HG03342 (cell line): Measurements from ENCODE around the gene DPYD.

ENCODE experiments used
- ATAC-seq: cut with Tn5 transposase; IDR thresholded peaks from one replicate; pipeline ENCODE4 v1.9.1; 2021; ENCODE audit warnings: mild to moderate bottlenecking, moderate library complexity; ENCODE audit not compliant: unreplicated experiment

DPYD gene

DNA sequence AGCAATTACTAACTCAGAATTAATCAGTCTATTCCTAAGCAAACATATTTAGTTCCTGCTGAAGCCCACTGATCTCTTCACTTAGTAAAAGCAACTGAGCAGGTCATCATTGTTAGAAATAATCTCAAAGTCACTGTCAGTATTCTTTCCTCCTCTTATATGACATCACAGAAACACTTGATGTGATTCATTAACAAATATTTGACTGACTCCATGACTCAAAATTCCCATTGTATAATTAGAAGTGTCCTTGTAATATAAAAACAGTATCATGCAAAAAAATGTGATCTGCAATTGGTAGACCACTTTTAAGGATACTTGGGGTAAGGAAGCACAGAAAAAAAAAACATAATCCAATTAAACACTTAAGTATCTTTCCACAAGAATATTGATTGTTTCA, 194.4 kb downstream of the DPYD start:
- ATAC-seq = no peak

DNA sequence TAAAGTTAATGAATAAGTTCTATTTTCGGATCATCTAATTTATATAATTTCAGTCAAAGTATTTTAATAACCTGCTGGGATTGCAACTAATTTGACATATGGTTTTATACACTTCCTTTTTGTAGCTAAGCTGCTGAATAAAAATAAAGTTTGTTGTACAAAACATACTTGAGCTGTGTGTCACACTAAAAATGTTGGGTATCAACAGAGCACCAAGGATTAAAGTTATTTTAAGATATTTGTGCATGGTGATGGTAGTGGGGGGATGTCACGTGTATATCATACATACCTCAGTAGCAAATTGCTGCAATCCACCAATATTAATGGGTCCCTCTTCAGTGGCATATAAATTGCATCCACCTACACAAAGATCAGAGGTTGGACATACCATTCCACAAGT, 199.6 kb downstream of the DPYD start:
- no peak for ATAC-seq

DNA sequence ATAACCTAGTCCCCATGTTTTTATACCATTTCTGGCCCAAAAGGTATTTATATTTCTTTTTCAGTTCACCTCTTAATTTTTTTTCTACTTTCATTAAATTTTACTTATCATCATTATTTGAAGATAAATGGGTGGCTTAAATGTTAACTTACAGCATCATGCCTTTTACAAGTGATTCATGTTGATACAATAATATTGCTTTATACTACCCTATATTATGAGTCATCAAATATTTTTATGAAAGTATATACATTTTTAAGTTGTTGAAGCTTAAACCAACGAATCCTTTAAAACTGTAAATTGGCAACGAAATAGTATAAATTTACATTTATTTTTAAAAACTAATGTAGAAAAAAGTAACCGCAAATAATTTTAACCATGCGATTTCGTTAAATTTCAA, 207.9 kb downstream of the DPYD start:
- ATAC-seq = no peak

GRCh38 chr1:97711858-97712257, 209.0 kb downstream of the DPYD start:
- no peak for ATAC-seq

DNA sequence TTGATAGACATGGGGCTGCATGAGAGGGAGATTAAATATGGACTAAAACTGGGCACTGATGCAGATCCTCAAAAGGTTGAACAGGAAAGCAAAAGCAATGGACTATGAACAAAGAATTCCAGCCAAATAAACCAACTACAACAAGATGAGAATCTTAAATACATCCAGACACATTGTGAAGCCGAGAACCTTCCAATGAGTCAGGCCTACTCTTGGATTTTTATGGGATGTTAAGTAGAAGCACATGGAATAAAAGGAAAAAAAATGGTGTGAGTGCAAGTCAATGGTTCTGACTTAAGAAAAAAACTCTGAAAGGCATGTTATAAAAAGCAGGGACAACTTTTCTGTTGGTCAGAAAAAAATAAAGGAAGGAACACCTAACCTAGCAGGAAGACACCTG, 227.2 kb downstream of the DPYD start:
- no peak for ATAC-seq

DNA sequence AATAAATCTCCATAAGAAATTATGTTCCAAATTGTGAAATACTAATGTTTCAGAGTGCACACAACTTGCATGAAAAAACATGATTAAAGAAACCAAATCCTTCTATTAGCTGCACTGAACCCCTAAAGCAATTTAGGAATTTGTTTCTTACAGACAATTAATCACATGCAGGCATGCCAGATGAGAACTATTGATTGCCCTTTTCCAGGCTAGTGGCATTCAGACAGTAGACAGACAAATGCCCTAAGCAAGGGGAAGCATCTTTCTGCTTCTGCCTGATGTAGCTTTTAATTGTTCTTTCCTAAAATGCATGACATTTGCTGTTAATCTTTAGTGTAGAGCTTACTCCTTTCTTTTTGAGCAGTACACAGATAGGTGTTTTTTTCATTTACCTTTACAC, 229.5 kb downstream of the DPYD start:
- no peak for ATAC-seq

DNA sequence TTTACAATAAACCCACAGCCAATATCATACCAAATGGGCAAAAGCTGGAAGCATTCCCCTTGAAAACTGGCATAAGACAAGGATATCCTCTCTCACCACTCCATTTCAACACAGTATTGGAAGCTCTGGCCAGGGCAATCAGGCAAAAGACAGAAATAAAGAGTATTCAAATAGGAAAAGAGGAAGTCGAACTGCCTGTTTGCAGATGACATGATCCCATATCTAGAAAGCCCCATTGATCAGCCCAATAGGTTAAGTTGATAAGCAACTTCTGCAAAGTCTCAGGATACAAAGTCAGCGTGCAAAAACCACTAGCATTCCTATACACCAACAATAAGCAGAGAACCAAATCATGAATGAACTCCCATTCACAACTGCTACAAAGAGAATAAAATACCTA, 235.5 kb downstream of the DPYD start:
- no peak for ATAC-seq

DNA sequence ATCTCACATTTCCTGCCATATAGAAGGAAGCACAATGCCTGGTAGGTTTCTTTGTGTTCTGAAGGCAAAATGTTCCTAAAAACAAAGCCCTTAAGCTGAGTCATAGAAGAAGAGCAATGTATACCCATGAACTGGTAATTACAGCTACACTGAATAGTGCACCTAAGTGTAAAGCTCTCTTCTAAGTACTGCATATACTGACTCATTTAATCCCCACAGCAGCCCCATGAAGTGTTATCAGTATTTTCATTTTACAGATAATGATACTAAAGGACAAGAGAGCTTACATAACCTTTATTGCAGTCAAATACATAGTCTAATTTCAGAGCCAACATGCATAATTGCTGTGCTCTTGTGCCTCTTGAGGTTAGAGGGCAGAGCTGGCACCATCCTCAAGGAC, 239.9 kb downstream of the DPYD start:
- no peak for ATAC-seq

- ATAC-seq = no peak
Observed at GRCh38 chr1:97680470-97680869, 240.4 kb downstream of the DPYD start.

DNA sequence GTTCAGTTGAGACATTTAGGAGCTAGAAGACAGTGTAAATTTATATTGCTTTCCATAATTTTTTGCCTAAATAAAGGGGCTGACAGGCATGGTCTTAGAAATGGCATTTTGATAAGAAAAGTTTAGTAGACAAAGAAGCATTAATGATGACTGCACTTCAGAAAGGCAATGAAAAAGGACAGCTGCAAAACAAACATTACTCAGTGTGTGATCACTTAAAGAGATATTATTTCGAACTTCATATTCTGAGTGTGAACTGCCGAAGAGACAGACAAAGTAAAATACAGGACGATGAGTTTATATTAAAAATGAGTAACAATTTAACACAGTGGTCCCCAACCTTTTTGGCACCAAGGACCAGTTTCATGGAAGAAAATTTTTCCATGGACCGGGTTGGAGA, 243.1 kb downstream of the DPYD start:
- ATAC-seq = no peak

DNA sequence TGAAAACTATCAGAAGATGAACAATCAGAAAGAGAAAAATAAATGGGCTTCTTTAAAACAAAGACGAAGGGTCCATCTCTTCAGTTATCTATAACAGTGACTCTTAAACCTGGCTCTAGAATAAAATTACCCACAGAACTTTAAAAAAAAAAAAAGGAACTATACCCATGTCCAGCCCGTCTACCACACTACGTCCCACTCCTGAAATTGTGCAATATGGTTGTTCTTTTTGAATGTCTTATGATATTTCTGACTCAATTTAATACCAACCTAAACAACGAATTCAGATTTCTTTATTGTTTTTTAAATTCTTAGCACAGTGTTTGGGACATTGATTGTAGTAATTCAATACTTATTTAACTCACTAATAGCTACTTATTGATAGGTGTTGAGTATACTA, 246.3 kb downstream of the DPYD start:
- ATAC-seq = no peak

DNA sequence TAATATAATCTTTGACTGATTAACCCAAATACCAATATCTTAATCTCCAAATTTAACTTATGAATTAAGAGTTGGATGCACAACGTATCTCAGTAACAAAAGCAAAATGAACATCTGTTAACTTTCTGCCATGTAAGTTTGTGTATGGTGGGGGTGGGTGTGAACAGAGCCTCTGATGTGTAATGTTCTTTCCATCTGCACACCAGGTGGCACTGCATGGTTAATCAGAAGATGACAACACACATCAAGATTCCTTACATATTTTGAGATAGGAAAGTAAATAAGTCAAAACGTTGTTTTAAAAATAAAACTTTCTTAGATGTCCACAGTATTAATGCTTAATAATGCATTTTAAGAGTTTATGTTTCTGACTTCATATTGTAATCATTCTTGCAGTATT, 251.9 kb downstream of the DPYD start:
- no peak for ATAC-seq

DNA sequence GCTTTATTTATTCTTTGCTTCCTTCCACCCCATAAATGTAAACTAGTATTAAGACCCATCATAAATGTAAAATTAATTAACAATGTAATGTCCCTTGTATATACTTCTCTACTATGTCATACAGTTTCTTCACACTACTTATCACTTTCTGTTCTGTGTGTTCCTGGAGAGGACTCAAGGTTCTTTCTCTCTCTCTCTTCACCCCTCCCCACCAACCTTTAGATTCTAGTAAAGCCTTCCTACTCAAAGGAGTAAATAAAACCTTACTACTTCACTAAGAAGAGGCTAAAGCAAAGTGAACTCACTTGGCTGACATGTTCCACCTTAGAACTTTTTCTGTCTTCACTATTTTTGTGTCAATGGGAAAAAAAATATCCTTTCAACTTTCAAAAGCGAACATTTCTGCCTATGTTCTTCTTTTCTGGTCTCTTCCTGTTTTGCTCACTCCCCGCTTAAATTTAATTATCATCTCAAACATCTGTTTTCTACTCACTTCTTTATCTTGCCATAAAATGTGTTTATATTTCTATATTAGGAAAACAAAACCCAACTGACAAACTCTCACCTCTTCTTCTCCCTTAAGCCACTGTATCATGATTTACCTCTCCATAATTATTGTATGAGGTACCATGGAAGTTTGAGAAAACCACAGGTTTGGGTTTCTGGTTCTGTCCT, 260.3 kb downstream of the DPYD start:
- ATAC-seq = no peak

DNA sequence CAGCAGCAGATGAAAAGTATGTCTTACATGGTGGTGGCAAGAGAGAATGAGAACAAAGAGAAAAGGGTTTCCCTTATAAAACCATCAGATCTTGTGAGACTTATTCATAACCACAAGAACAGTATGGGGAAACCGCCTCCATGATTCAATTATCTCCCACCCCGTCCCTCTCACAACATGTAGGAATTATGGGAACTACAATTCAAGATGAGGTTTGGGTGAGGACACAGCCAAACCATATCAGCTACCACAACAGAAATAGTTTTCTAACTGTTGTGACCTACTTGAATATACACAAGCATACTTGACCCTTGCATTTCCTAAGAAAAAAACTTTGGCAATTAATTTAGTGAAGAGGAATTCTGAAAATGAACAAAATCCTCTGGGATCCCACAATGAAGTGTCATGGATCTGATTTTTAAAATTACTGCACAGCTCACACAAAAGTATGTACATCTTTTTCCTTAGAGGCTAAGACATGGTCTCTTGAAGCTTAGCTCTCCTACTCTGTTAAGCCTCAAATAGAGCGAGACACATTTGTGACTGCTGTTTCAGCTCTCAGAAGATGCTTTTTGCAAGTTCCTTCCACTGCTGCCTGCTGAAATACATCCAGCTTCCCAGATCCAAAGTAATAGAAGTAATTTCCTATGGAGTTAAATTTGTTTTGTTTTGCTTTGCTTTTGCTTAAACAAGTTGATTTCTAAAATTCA, 265.8 kb downstream of the DPYD start:
- ATAC-seq = no peak

DNA sequence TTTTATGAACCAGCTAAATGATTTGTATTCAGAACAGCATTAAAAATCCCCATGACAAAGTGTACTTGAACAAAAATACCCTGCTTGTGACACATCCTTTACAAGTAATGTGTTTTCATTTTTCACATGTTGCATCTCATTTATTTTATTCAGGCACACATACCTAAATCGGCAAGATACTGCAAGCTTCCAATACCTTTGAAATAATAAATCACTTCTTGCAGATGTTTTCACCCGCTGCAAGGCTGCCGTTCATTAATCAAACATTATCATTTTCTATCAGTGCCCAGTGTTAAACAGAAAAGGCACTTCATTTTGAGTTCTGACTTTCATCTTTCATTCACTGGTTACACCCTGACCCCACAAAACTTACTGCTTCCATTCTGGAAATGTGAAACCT, 269.6 kb downstream of the DPYD start:
- ATAC-seq = no peak

DNA sequence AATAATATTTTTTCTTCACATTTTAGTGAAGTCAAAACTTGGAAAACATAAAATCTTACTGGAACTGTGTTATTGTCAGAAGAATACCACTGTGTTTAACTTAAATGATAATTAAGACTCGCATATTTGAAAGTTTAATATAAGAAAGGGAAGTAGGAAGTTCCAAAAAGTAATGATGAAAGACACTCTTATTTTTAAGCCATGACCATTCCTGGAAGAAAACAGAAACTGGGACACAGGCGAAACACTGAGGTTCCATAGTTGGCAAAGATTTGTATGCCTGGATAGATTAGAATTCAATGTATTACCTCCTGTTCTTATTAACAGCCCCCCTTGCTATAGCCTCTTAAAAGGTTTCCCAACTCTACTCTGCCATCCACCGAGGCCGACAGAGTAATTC, 271.2 kb downstream of the DPYD start:
- ATAC-seq = no peak

GRCh38 chr1:97647776-97648175, 273.1 kb downstream of the DPYD start:
- no peak for ATAC-seq

DNA sequence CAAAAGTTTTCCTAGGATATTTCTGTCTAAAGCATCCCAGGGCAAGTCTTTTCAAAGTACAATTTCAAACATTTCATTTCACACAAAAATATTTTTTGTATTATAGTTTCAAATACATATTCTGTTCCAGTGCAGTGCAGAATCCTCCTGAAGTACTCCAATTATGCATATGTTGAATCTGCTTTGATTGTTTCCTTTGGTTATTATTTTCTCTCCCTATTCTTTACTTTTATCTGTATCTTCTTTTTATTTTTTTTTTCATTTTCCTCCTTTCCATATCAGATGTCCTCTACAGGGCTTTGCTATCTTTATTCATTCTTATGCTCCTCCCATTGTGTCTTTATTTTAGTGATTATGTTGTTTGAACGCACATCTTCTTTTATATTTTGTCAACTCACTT, 274.8 kb downstream of the DPYD start:
- ATAC-seq = no peak

DNA sequence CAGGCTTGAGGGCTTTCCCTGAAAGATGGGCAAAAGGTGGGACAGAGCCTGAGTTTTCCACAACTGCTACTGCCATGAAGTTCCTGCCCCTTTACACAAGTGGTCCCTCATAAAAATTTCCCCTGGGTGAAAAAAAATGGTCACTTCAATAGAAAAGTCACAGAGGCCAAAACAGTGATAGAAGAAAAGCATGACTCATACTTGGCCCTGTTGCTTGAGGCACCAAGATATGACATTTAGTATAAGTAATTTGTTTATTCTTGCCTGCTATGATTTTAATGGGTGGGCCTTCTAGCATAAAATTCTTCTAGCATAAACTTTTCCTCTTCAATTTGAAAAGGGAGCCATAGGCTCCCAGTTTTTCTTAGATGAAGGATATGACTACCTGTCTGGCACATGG, 280.2 kb downstream of the DPYD start:
- ATAC-seq = no peak

- no peak for ATAC-seq
Observed at GRCh38 chr1:97636941-97637340, 283.9 kb downstream of the DPYD start.

DNA sequence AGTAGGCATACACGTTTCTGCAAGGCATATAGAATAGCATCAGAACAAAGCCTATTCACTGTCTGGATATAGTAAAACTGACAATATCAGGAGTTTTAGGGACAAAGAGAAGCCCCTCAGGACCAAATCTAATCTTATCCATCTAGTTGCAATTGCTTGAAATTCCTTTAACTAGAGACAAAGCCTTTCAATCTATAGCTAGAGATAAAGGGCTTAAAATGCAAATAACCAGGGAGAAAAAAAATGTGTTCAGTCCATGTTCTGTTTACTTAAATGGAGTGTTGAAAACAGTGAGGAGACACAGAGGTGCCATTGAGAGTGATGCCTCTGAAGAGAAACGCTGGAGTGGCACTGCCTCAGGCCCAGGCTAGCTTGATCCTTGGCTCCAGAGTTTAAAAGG, 286.1 kb downstream of the DPYD start:
- no peak for ATAC-seq

DNA sequence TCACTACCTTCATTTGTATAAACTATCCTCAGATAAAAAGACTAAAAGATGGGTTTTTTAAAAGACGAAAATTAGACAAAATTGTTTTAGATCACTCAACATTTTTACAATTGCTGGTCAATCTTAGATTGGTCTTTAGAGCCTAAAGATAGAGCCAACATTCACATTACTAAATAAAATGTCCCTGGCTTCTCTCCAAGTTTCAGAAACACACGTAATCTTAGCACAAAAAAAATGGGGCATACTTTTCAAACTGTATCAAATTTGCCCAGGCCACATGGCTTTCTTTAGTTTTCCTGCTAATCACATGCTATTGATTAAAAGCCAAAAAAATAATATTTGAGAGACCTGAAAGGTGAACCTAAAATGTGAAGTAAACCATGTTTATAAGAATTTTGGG, 288.1 kb downstream of the DPYD start:
- no peak for ATAC-seq

- ATAC-seq = no peak
Observed at GRCh38 chr1:97632075-97632474, 288.8 kb downstream of the DPYD start.
